ENCODE data around the gene MAML1. TPM values are rescaled to one million over a fixed set of nuclear protein-coding genes. Genes with fewer than 3 reads are reported as not detected.

Gene MAML1
- total and polyA plus RNA-seq, 2 donors (not counting 1 experiment from before 2014, with no cell fraction given) = 6.4 to 7.5 TPM

DNA sequence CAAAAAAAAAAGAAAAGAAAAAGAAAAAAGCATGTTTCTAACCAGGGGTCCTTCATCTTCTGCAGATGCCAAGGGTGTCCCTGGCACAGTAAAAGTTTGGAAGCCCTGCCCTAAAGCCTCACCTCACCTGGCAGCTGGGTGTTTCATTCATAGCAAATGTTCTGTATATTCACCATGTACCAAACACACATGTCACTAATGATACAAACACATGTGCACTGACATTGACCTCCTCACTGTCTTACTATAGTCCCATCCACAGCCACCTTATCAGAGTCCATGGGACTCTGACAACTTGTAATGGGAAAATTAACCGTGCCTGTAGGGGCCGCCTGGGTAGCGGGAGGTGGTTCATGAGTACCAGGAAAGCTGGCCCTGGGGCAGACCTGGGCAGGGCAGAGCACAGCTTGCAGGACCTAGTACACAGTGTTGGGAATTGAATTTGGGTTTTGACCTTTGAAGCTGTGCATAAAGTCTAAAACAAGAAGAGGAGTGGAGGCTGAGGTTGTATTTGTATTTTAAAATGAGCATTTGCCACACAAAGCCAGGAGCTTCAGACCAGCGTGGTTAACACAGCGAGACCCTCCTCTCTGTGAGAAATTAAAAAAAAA, 80.5 kb downstream of the MAML1 start:
- no peak overlapping the region for H3K4me2 ChIP-seq (ENCODE audit: extremely low read depth, insufficient read depth, low read length)
- no peak overlapping the region for H3K9ac ChIP-seq (ENCODE audit: insufficient read depth, low read length)
- H3K36me3 ChIP-seq (ENCODE audit: control insufficient read depth, insufficient read depth, low read length) = peaks cover 6% of the 10 kb centered on the region
- peaks cover 3% of the 10 kb centered on the region for H3K4me1 ChIP-seq (ENCODE audit: control insufficient read depth, extremely low read depth, insufficient read depth, low read length)
- no peak overlapping the region for H3K4me3 ChIP-seq (replicated peaks in 1 of 4; ENCODE audit: control extremely low read depth in 1 of 4, insufficient read depth in 1 of 4, low read depth in 3 of 4, low read length in 4 of 4)
- no peaks in the 10 kb centered on the region for H4K20me1 ChIP-seq (ENCODE audit: control insufficient read depth, extremely low read depth, insufficient read depth, low read length)
- DNase-seq (ENCODE audit: low read depth in 2 of 2) = no peak
- H3K9me3 ChIP-seq (ENCODE audit: control insufficient read depth, insufficient read depth, low read depth, low read length) = no peaks in the 10 kb centered on the region
- no peaks in the 10 kb centered on the region for H3K79me2 ChIP-seq (ENCODE audit: control insufficient read depth, insufficient read depth, low read length)
- no peak overlapping the region for H2AFZ ChIP-seq (ENCODE audit: low read length)
- no peak overlapping the region for H3K27ac ChIP-seq (ENCODE audit: insufficient read depth, low read length)
- TF ChIP-seq, protein P1, sequence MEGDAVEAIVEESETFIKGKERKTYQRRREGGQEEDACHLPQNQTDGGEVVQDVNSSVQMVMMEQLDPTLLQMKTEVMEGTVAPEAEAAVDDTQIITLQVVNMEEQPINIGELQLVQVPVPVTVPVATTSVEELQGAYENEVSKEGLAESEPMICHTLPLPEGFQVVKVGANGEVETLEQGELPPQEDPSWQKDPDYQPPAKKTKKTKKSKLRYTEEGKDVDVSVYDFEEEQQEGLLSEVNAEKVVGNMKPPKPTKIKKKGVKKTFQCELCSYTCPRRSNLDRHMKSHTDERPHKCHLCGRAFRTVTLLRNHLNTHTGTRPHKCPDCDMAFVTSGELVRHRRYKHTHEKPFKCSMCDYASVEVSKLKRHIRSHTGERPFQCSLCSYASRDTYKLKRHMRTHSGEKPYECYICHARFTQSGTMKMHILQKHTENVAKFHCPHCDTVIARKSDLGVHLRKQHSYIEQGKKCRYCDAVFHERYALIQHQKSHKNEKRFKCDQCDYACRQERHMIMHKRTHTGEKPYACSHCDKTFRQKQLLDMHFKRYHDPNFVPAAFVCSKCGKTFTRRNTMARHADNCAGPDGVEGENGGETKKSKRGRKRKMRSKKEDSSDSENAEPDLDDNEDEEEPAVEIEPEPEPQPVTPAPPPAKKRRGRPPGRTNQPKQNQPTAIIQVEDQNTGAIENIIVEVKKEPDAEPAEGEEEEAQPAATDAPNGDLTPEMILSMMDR (conservative IDR thresholded peaks at IDR 0.05 in 1 of 2, IDR thresholded peaks at IDR 0.05 in 1 of 2; ENCODE audit: low read depth in 1 of 2, low read length in 2 of 2) = no peak
- no peak for TF ChIP-seq EZH2 (IDR thresholded peaks at IDR 0.05; ENCODE audit: low read length, missing control alignments)
- H3K27me3 ChIP-seq (ENCODE audit: control insufficient read depth, insufficient read depth, low read length) = no peaks in the 10 kb centered on the region

DNA sequence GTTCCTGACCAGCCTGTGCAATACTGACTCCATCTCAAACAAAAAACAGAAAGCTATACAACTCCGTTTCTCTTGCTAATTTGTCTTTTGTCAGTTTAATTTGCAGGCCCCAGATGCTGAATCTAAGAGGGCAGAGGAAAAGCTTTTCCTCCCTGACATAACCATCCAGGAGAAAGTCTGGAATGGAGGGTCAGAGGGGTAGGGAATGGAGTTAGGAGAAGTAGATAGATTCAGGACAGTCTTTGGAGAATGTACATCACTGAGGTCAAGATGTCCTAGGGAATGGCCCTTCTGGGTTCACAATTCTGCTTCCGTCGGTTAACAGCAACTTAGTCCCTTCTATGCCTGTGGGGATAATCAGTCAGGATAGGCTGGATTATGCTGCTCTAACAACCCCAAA, 81.5 kb downstream of the MAML1 start:
- Histone ChIP-seq H3K9ac (ENCODE audit: insufficient read depth, low read length) (no peak overlapping the region), H3K4me3 (replicated peaks in 1 of 4; ENCODE audit: control extremely low read depth in 1 of 4, insufficient read depth in 1 of 4, low read depth in 3 of 4, low read length in 4 of 4) (no peak overlapping the region), H4K20me1 (ENCODE audit: control insufficient read depth, extremely low read depth, insufficient read depth, low read length) (no peaks in the 10 kb centered on the region), H3K27ac (ENCODE audit: insufficient read depth, low read length) (no peak overlapping the region), H2AFZ (ENCODE audit: low read length) (no peak overlapping the region), H3K9me3 (ENCODE audit: control insufficient read depth, insufficient read depth, low read depth, low read length) (no peaks in the 10 kb centered on the region), H3K36me3 (ENCODE audit: control insufficient read depth, insufficient read depth, low read length) (peaks cover 6% of the 10 kb centered on the region), H3K4me2 (ENCODE audit: extremely low read depth, insufficient read depth, low read length) (no peak overlapping the region), H3K27me3 (ENCODE audit: control insufficient read depth, insufficient read depth, low read length) (no peaks in the 10 kb centered on the region), H3K4me1 (ENCODE audit: control insufficient read depth, extremely low read depth, insufficient read depth, low read length) (peaks cover 9% of the 10 kb centered on the region), H3K79me2 (ENCODE audit: control insufficient read depth, insufficient read depth, low read length) (no peaks in the 10 kb centered on the region)
- TF ChIP-seq EZH2 (IDR thresholded peaks at IDR 0.05; ENCODE audit: low read length, missing control alignments) = no peak
- TF ChIP-seq, protein P1 (conservative IDR thresholded peaks at IDR 0.05 in 1 of 2, IDR thresholded peaks at IDR 0.05 in 1 of 2; ENCODE audit: low read depth in 1 of 2, low read length in 2 of 2) = no peak
- no peak for DNase-seq (ENCODE audit: low read depth in 2 of 2)

DNA sequence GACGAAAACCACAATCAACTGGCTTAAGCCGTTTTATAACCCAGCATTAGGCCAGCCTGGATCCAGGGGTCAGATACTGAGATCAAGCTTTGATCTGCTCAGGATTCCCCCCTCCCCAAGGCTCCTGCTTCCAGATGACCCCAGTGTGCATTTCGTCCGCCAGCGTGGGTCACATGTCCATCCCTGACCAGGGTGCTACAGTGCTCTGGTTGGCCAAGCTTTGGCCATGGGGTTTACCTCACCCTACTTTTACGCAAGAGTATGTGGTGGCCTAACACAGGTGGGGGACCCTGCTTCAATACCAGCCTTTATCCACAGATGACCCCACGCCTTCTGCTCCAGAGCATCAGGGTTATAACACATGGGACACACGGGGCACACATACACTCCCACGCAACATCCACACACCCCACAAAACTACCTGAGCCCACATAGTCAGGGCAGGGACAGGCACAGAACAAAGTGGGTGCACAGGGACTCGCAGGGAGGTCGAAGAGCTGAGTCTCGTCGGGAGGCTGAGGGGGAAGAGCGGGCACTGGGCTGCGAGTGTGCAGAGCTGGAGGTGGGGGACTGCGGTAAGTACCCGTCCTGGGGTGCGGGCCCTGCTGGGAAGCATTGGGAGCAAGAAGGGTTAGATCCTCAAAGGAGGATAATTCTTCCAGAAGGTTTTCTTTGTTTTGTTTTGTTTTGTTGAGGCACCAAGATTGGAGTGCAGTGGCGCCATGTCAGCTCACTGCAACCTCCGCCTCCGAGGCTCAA, 83.0 kb downstream of the MAML1 start:
- TF ChIP-seq, protein P1 (conservative IDR thresholded peaks at IDR 0.05 in 1 of 2, IDR thresholded peaks at IDR 0.05 in 1 of 2; ENCODE audit: low read depth in 1 of 2, low read length in 2 of 2) = no peak
- no peak for TF ChIP-seq EZH2 (IDR thresholded peaks at IDR 0.05; ENCODE audit: low read length, missing control alignments)
- Histone ChIP-seq H3K79me2 (ENCODE audit: control insufficient read depth, insufficient read depth, low read length) (no peaks in the 10 kb centered on the region), H3K4me1 (ENCODE audit: control insufficient read depth, extremely low read depth, insufficient read depth, low read length) (peaks cover 22% of the 10 kb centered on the region), H3K4me2 (ENCODE audit: extremely low read depth, insufficient read depth, low read length) (no peak overlapping the region), H4K20me1 (ENCODE audit: control insufficient read depth, extremely low read depth, insufficient read depth, low read length) (no peaks in the 10 kb centered on the region), H3K9ac (ENCODE audit: insufficient read depth, low read length) (no peak overlapping the region), H3K36me3 (ENCODE audit: control insufficient read depth, insufficient read depth, low read length) (peaks cover 6% of the 10 kb centered on the region), H3K4me3 (replicated peaks in 1 of 4; ENCODE audit: control extremely low read depth in 1 of 4, insufficient read depth in 1 of 4, low read depth in 3 of 4, low read length in 4 of 4) (no peak overlapping the region), H3K27me3 (ENCODE audit: control insufficient read depth, insufficient read depth, low read length) (no peaks in the 10 kb centered on the region), H3K9me3 (ENCODE audit: control insufficient read depth, insufficient read depth, low read depth, low read length) (no peaks in the 10 kb centered on the region), H3K27ac (ENCODE audit: insufficient read depth, low read length) (no peak overlapping the region), H2AFZ (ENCODE audit: low read length) (no peak overlapping the region)
- DNase-seq (ENCODE audit: low read depth in 2 of 2) = no peak
